GM12891 (cell line): ENCODE results near the gene SMAD6.

Experiments
- PAX5 ChIP-seq: IDR thresholded peaks from 2 replicates; pipeline ENCODE4 v1.6.1; 2011; ENCODE audit warnings: low read length, moderate library complexity, mild to moderate bottlenecking; ENCODE audit not compliant: insufficient read depth, severe bottlenecking
- POLR2A ChIP-seq: IDR thresholded peaks from 2 replicates; pipeline ENCODE4 v1.6.1; 2011; ENCODE audit warnings: low read depth, low read length, control low read depth
- POLR2AphosphoS5 ChIP-seq: IDR thresholded peaks from 2 replicates; pipeline ENCODE4 v1.6.1; 2011; ENCODE audit warnings: low read depth, low read length, control low read depth
- POU2F2 ChIP-seq: IDR thresholded peaks from 2 replicates; pipeline ENCODE4 v1.6.1; 2011; ENCODE audit warnings: low read depth, mild to moderate bottlenecking, control low read depth, low read length, moderate library complexity
- SPI1 ChIP-seq: IDR thresholded peaks from 2 replicates; pipeline ENCODE4 v1.6.1; 2011; ENCODE audit warnings: low read depth, low read length, control low read depth
- TAF1 ChIP-seq: IDR thresholded peaks from 2 replicates; pipeline ENCODE4 v1.6.1; 2011; ENCODE audit warnings: low read depth, low read length, control low read depth

GRCh38 chr15:66783725-66784124 is 81.7 kb downstream of the SMAD6 start:
- TF ChIP-seq POLR2AphosphoS5 (no peak), POLR2A (no peak), TAF1 (no peak), PAX5 (no peak), SPI1 (no peak), POU2F2 (no peak)
